K562 (cell line): ENCODE data around the gene DEPDC4. TPM values are rescaled to one million over a fixed set of nuclear protein-coding genes. Genes with fewer than 3 reads are reported as not detected.

Experiments
- ATAC-seq: fragments of 200-7000 bp; cut with Tn5 transposase; 3 replicates; pipeline ENCODE4 v1.9.1; 2020; ENCODE audit warnings: moderate library complexity
- BruUV-seq: library from RNA; stranded (reverse); fragments of 400-500 nt; replicated peaks from 2 replicates; lab custom pipeline; 2021; lab: Mats Ljungman, UMichigan
- CTCF ChIA-PET: fragments of 300-600 bp; formaldehyde crosslinking; extraction: SDS; loops from one replicate; lab custom pipeline; 2021; ENCODE audit warnings: low intra/inter-chr PET ratio; lab: Yijun Ruan, JAX
- POLR2A ChIA-PET: fragments of 300-600, 350-650 bp; sonication (Branson Sonifier 250); formaldehyde crosslinking; extraction: SDS; loops from one replicate; lab custom pipeline; 2021; ENCODE audit warnings: antibody characterized with exemption, inconsistent platforms; lab: Yijun Ruan, JAX
- DNase-seq, 4 experiments: peaks; one replicate each; pipeline versions ENCODE4 v3.0.0 to v3.0.0-alpha.2; 2011 to 2018; ENCODE audit warnings: low spot score in 3 of 4, mixed read lengths in 3 of 4; ENCODE audit errors: extremely low read depth in 1 of 4
- FAIRE-seq: peaks from 2 replicates; lab custom pipeline; 2011; peaks lifted over from hg19 to GRCh38; lab: Jason Lieb, UNC
- H2AFZ ChIP-seq: 2 replicates; pipeline ENCODE4 v1.6.0; 2011; ENCODE audit warnings: low read depth, low read length, control low read depth, inconsistent platforms
- H3K27ac ChIP-seq: fragments of 200-600 bp; 3 replicates; pipeline ENCODE4 v1.8.0; 2011; ENCODE audit warnings: low read depth, mild to moderate bottlenecking, control low read depth, inconsistent platforms, low read length, moderate library complexity, mixed read lengths; ENCODE audit errors: extremely low read depth
- H3K27me3 ChIP-seq, 2 experiments: fragments of 300-600 bp in 1 of 2; 2 replicates in 1 of 2; 3 replicates in 1 of 2; pipeline versions ENCODE4 v1.6.0 to v1.8.0; 2011; ENCODE audit warnings: inconsistent platforms in 2 of 2, low read length in 2 of 2, mild to moderate bottlenecking in 1 of 2, mixed read lengths in 1 of 2, moderate library complexity in 1 of 2; ENCODE audit not compliant: control insufficient read depth in 2 of 2, insufficient read depth in 2 of 2
- H3K36me3 ChIP-seq: fragments of 300-600 bp; 3 replicates; pipeline ENCODE4 v1.8.0; 2011; ENCODE audit warnings: mild to moderate bottlenecking, low read length, inconsistent platforms; ENCODE audit not compliant: control insufficient read depth, insufficient read depth
- H3K4me1 ChIP-seq, 2 experiments: fragments of 200-600 bp in 1 of 2; replicated peaks in 1 of 2; 2 replicates in 1 of 2; 3 replicates in 1 of 2; pipeline versions ENCODE4 v1.5.1 to v1.8.0; 2011; ENCODE audit warnings: inconsistent platforms in 2 of 2, low read length in 2 of 2, mild to moderate bottlenecking in 1 of 2, mixed read lengths in 1 of 2, moderate library complexity in 1 of 2; ENCODE audit not compliant: control insufficient read depth in 2 of 2, insufficient read depth in 2 of 2
- H3K4me2 ChIP-seq: 2 replicates; pipeline ENCODE4 v1.6.1; 2011; ENCODE audit warnings: low read length, control low read depth, inconsistent platforms, mixed read lengths; ENCODE audit not compliant: insufficient read depth
- H3K4me3 ChIP-seq: fragments of 200-600 bp; sonication (generic), shearing (Covaris generic); 2 replicates; pipeline ENCODE4 v1.5.1; 2016; ENCODE audit warnings: control low read depth, inconsistent platforms
- H3K79me2 ChIP-seq: fragments of 200-600 bp; 3 replicates; pipeline ENCODE4 v1.8.0; 2011; ENCODE audit warnings: low read length, inconsistent platforms; ENCODE audit not compliant: control insufficient read depth, insufficient read depth
- H3K9ac ChIP-seq, 2 experiments: 2 replicates each; pipeline versions ENCODE4 v1.6.0 to v1.6.1; 2011; ENCODE audit warnings: low read depth in 2 of 2, low read length in 2 of 2, control low read depth in 1 of 2, inconsistent platforms in 1 of 2, mild to moderate bottlenecking in 1 of 2, mixed read lengths in 1 of 2; ENCODE audit not compliant: insufficient read depth in 1 of 2
- H3K9me1 ChIP-seq: one replicate; pipeline ENCODE4 v1.6.0; 2011; ENCODE audit warnings: inconsistent platforms, mild to moderate bottlenecking, low read length, moderate library complexity; ENCODE audit not compliant: control insufficient read depth, insufficient read depth
- H3K9me3 ChIP-seq: replicated peaks from 2 replicates; pipeline ENCODE4 v1.5.1; 2011; ENCODE audit warnings: low read depth, low read length, inconsistent platforms; ENCODE audit not compliant: control insufficient read depth, insufficient read depth
- H4K20me1 ChIP-seq: replicated peaks from 2 replicates; pipeline ENCODE4 v1.6.1; 2011; ENCODE audit warnings: low read length, inconsistent platforms, mixed read lengths; ENCODE audit not compliant: control insufficient read depth, insufficient read depth
- CEBPB ChIP-seq: fragments of 450-650 bp; IDR thresholded peaks from 2 replicates; pipeline ENCODE4 v1.6.1; 2016; ENCODE audit warnings: missing genetic modification characterization, missing compliant biosample characterization
- GABPB1 ChIP-seq: sonication (generic); formaldehyde crosslinking; IDR thresholded peaks from 2 replicates; pipeline ENCODE4 v1.8.0; 2022; ENCODE audit warnings: mild to moderate bottlenecking, missing genetic modification reagents
- HMBOX1 ChIP-seq: sonication (generic); IDR thresholded peaks from 2 replicates; pipeline ENCODE4 v1.6.1; 2016
- LCOR ChIP-seq: sonication (generic); formaldehyde crosslinking; IDR thresholded peaks from 2 replicates; pipeline ENCODE4 v1.8.0; 2022; ENCODE audit warnings: mild to moderate bottlenecking, missing genetic modification reagents
- NKRF ChIP-seq: fragments of 450-650 bp; IDR thresholded peaks from 2 replicates; pipeline ENCODE4 v1.6.1; 2016; ENCODE audit warnings: borderline replicate concordance
- POU5F1 ChIP-seq: fragments of 150-350 bp; IDR thresholded peaks from 2 replicates; pipeline ENCODE4 v1.6.1; 2014; ENCODE audit warnings: borderline replicate concordance, low read length, low read depth, mild to moderate bottlenecking; ENCODE audit not compliant: partially characterized antibody
- RCOR1 ChIP-seq, 2 experiments: IDR thresholded peaks; 2 replicates each; pipeline ENCODE4 v1.6.1; 2012; ENCODE audit warnings: low read depth in 2 of 2, low read length in 2 of 2, borderline replicate concordance in 1 of 2, improper control_type of control experiment in 1 of 2
- ZNF280A ChIP-seq: fragments of 450-650 bp; IDR thresholded peaks from 2 replicates; pipeline ENCODE4 v1.6.1; 2018; ENCODE audit warnings: mild to moderate bottlenecking, low read depth; ENCODE audit not compliant: partially characterized antibody
- WGBS: fragments of 100-300 bp; shearing (Covaris generic); methylation state at CpG from one replicate; pipeline ENCODE4 v1.1.6; 2016; ENCODE audit warnings: low coverage, mixed read lengths; ENCODE audit not compliant: insufficient coverage; ENCODE audit errors: missing lambda C conversion rate; 5-methylcytosine and 5-hydroxymethylcytosine counted together
- in situ Hi-C: fragments of 300-500 bp; cut with MboI; formaldehyde crosslinking; loops from 4 replicates; pipeline ENCODE4 v1.15.0; 2018; ENCODE audit warnings: inconsistent platforms, mixed read lengths
- intact Hi-C: fragments of 100-400 bp; cut with micrococcal nuclease; formaldehyde crosslinking; loops from 2 replicates; pipeline ENCODE4 v1.14.2; 2022
- polyA plus RNA-seq, 8 experiments: library from polyadenylated mRNA; depleted of rRNA in 4 of 8; stranded (reverse) in 5 of 8; unstranded in 3 of 8; fragments of >200 nt; fragmentation: Nextera tagmentation in 2 of 8; fragmentation: Illumina TruSeq in 1 of 8; extraction: Ambion mirVana in 2 of 8; extraction: Trizol in 1 of 8; gene quantifications; 2 replicates each; pipeline versions ENCODE4 v1.2.1 to v1.2.3, GENCODE V29; 2011 to 2014; ENCODE audit warnings: inconsistent platforms in 1 of 8, missing spikeins in 1 of 8
- total RNA-seq, 7 experiments: library from RNA; depleted of rRNA in 6 of 7; stranded (reverse); fragments of >200 nt in 6 of 7; fragmentation: Illumina TruSeq in 2 of 7; extraction: Trizol in 2 of 7; gene quantifications; 2 replicates each; pipeline versions ENCODE4 v1.2.1 to v1.2.3, GENCODE V29; 2011 to 2021; ENCODE audit warnings: low replicate concordance in 1 of 7

Gene DEPDC4
- total and polyA plus RNA-seq, 9 of the 15 experiments (the other 6 are each of a cell fraction or from before 2014, with no cell fraction given): 3.6 to 13.2 (median 7.4) TPM

- no peaks in the 10 kb centered on the region for H3K79me2 ChIP-seq
- no peak overlapping the region for H3K4me3 ChIP-seq
- no peak overlapping the region for H3K9ac ChIP-seq
- intact Hi-C loops (no loop called here), in situ Hi-C loops (no loop called here)
- H3K9me1 ChIP-seq: no peaks in the 10 kb centered on the region
- no peaks in the 10 kb centered on the region for H3K4me1 ChIP-seq
- H3K4me2 ChIP-seq: no peak overlapping the region
- H4K20me1 ChIP-seq: no peaks in the 10 kb centered on the region
- no peaks in the 10 kb centered on the region for H3K9me3 ChIP-seq
- DNase-seq: no peak
- no peak for ATAC-seq
- TF ChIP-seq ZNF280A (no peak), LCOR (no peak), GABPB1 (CRISPR knock-in tag) (no peak), CEBPB (tag) (no peak), POU5F1 (no peak), NKRF (no peak), RCOR1 (IDR thresholded peaks at IDR 0.05; ENCODE audit: borderline replicate concordance in 1 of 2, low read depth in 2 of 2, low read length in 2 of 2) (no peak), HMBOX1 (no peak)
- no TSS peak for BruUV-seq
- H3K27me3 ChIP-seq: no peaks in the 10 kb centered on the region
- ChIA-PET POLR2A (no interaction called here), CTCF (no interaction called here)
- no peak overlapping the region for H3K27ac ChIP-seq
- no peak overlapping the region for H2AFZ ChIP-seq
- no peak for FAIRE-seq
- H3K36me3 ChIP-seq: peaks cover 89% of the 10 kb centered on the region
- WGBS: 90% methylated on average over 1 of the region's 1 CpG
Measured at GRCh38 chr12:100215209-100215608, 51.7 kb downstream of the DEPDC4 start.
